GM12892 (cell line): ENCODE measurements around the gene DCK.

Source experiments
- POLR2A ChIP-seq: IDR thresholded peaks from 2 replicates; pipeline ENCODE4 v1.6.1; 2011; ENCODE audit warnings: low read depth, low read length, control low read depth
- POLR2AphosphoS5 ChIP-seq: IDR thresholded peaks from 2 replicates; pipeline ENCODE4 v1.6.1; 2011; ENCODE audit warnings: low read depth, low read length, control low read depth
- TAF1 ChIP-seq: IDR thresholded peaks from 2 replicates; pipeline ENCODE4 v1.6.1; 2011; ENCODE audit warnings: low read depth, mild to moderate bottlenecking, control low read depth, low read length, borderline replicate concordance

DNA sequence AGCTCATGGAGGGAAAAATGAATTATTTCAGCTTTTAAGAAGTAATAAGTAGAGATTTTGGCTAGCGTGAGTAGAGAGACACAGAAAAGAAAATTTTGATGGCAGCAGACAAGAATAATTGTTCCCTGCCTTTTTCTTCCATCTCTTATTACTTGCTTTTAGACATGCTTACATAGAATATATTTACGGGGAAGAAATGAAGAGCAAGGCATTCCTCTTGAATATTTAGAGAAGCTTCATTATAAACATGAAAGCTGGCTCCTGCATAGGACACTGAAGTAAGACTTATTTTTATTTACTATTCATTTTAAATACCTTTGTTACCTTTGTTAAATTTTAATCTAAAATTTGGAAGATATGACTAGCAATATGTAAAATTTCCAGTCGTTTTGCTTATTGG, 32.2 kb downstream of the DCK start:
- TF ChIP-seq POLR2A (no peak), POLR2AphosphoS5 (no peak), TAF1 (no peak)
